NT2/D1 (cell line): ENCODE data around the gene TFE3.

Experiments
- DNase-seq: peaks from one replicate; pipeline ENCODE4 v3.0.0-alpha.2; 2011; ENCODE audit warnings: low read depth, low spot score
- H3K27me3 ChIP-seq: 2 replicates; pipeline ENCODE4 v1.6.0; 2011; ENCODE audit warnings: mild to moderate bottlenecking; ENCODE audit not compliant: insufficient read length, insufficient read depth
- H3K36me3 ChIP-seq: 2 replicates; pipeline ENCODE4 v1.6.1; 2011; ENCODE audit warnings: mild to moderate bottlenecking, low read length, mixed read lengths; ENCODE audit not compliant: insufficient read depth, insufficient read length
- H3K4me1 ChIP-seq: 2 replicates; pipeline ENCODE4 v1.5.1; 2011; ENCODE audit not compliant: insufficient read depth, insufficient read length
- H3K4me3 ChIP-seq: 2 replicates; pipeline ENCODE4 v1.5.1; 2011; ENCODE audit warnings: low read depth; ENCODE audit not compliant: insufficient read length
- H3K9ac ChIP-seq: 2 replicates; pipeline ENCODE4 v1.6.0; 2011; ENCODE audit warnings: low read depth; ENCODE audit not compliant: insufficient read length
- H3K9me3 ChIP-seq: 2 replicates; pipeline ENCODE4 v1.5.1; 2011; ENCODE audit warnings: mild to moderate bottlenecking, low read length; ENCODE audit not compliant: insufficient read depth
- SUZ12 ChIP-seq: IDR thresholded peaks from 2 replicates; pipeline ENCODE4 v1.6.1; 2011; ENCODE audit not compliant: insufficient read length, insufficient read depth; ENCODE audit errors: extremely low read depth
- YY1 ChIP-seq: IDR thresholded peaks from 2 replicates; pipeline ENCODE4 v1.6.1; 2011; ENCODE audit not compliant: insufficient read length, insufficient read depth
- ZNF274 ChIP-seq: IDR thresholded peaks from 2 replicates; pipeline ENCODE4 v1.6.1; 2011; ENCODE audit warnings: mild to moderate bottlenecking, low read depth, low read length

TFE3 gene

GRCh38 chrX:49041744-49042580 is 1.2 kb downstream of the TFE3 start:
- H3K27me3 ChIP-seq: no peaks in the 10 kb centered on the region
- TF ChIP-seq ZNF274 (no peak), YY1 (no peak), SUZ12 (no peak)
- H3K4me3 ChIP-seq: peak overlapping the region; percentile 80
- no peak for DNase-seq
- H3K9ac ChIP-seq: peak overlapping the region; percentile 90
- peaks cover 26% of the 10 kb centered on the region for H3K36me3 ChIP-seq
- no peaks in the 10 kb centered on the region for H3K9me3 ChIP-seq
- peaks cover 7% of the 10 kb centered on the region for H3K4me1 ChIP-seq

- H3K9me3 ChIP-seq: no peaks in the 10 kb centered on the region
- peak overlapping the region; percentile 22 for H3K4me3 ChIP-seq
- H3K4me1 ChIP-seq: peaks cover 7% of the 10 kb centered on the region
- DNase-seq: no peak
- TF ChIP-seq ZNF274 (no peak), SUZ12 (no peak), YY1 (no peak)
- H3K9ac ChIP-seq: peak overlapping the region; percentile 16
- no peaks in the 10 kb centered on the region for H3K27me3 ChIP-seq
- H3K36me3 ChIP-seq: peaks cover 35% of the 10 kb centered on the region
Measured at GRCh38 chrX:49040376-49040955, 2.7 kb downstream of the TFE3 start.

GRCh38 chrX:49039598-49040375 is 3.4 kb downstream of the TFE3 start:
- Histone ChIP-seq H3K9ac (peak overlapping the region; percentile 62), H3K4me3 (peak overlapping the region; percentile 22)
- DNase-seq: peak; percentile 97

GRCh38 chrX:49037883-49038475 is 5.2 kb downstream of the TFE3 start:
- DNase-seq: no peak
- Histone ChIP-seq H3K36me3 (peaks cover 54% of the 10 kb centered on the region), H3K27me3 (no peaks in the 10 kb centered on the region), H3K4me1 (peaks cover 7% of the 10 kb centered on the region), H3K4me3 (no peak overlapping the region), H3K9ac (no peak overlapping the region), H3K9me3 (no peaks in the 10 kb centered on the region)
- TF ChIP-seq SUZ12: no peak
- TF ChIP-seq ZNF274: no peak
- no peak for TF ChIP-seq YY1

More at GRCh38 chrX:49039598-49040375, 3.4 kb downstream of the TFE3 start:
- peaks cover 36% of the 10 kb centered on the region for H3K36me3 ChIP-seq
- H3K9me3 ChIP-seq: no peaks in the 10 kb centered on the region
- H3K27me3 ChIP-seq: no peaks in the 10 kb centered on the region
- no peak for TF ChIP-seq YY1
- TF ChIP-seq ZNF274: no peak
- peaks cover 7% of the 10 kb centered on the region for H3K4me1 ChIP-seq

- H3K4me1 ChIP-seq: peaks cover 3% of the 10 kb centered on the region
- H3K36me3 ChIP-seq: peaks cover 73% of the 10 kb centered on the region
- TF ChIP-seq YY1 (no peak), SUZ12 (no peak), ZNF274 (no peak)
- no peak overlapping the region for H3K4me3 ChIP-seq
- no peaks in the 10 kb centered on the region for H3K27me3 ChIP-seq
- DNase-seq: no peak
- no peaks in the 10 kb centered on the region for H3K9me3 ChIP-seq
- no peak overlapping the region for H3K9ac ChIP-seq
Measured at GRCh38 chrX:49030283-49030682, 12.9 kb downstream of the TFE3 start.

GRCh38 chrX:49029876-49030275 is 13.3 kb downstream of the TFE3 start:
- no peak overlapping the region for H3K9ac ChIP-seq
- no peak for DNase-seq
- H3K4me1 ChIP-seq: peaks cover 3% of the 10 kb centered on the region
- peaks cover 73% of the 10 kb centered on the region for H3K36me3 ChIP-seq
- no peaks in the 10 kb centered on the region for H3K9me3 ChIP-seq
- no peak for TF ChIP-seq SUZ12
- no peak for TF ChIP-seq ZNF274
- no peak for TF ChIP-seq YY1
- H3K4me3 ChIP-seq: no peak overlapping the region
- no peaks in the 10 kb centered on the region for H3K27me3 ChIP-seq
